ENCODE results near the gene VKORC1.

Gene VKORC1

GRCh38 chr16:31081428-31082351 is 12.9 kb downstream of the VKORC1 start:
- FAIRE-seq: no peak

DNA sequence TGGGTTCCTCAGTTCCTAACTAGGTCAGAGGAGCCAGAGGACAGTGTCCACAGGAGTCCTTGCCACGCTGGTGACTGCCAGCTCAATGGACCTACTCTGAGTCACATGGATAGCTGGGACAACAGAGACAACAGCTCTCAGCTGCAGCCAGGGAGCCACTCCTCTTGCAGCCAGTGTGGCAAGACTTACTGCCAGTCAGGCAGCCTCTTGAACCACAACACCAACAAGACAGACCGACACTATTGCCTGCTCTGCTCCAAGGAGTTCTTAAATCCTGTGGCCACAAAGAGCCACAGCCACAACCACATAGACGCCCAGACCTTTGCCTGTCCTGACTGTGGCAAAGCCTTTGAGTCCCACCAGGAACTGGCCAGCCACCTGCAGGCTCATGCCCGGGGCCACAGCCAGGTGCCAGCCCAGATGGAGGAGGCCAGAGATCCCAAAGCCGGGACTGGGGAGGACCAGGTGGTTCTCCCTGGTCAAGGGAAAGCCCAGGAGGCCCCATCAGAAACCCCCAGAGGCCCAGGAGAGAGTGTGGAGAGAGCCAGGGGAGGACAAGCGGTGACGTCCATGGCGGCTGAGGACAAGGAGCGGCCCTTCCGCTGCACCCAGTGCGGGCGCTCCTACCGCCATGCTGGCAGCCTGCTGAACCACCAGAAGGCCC is 13.7 kb downstream of the VKORC1 start:
- no peak for FAIRE-seq

GRCh38 chr16:31080035-31080629 is 14.5 kb downstream of the VKORC1 start:
- no peak for FAIRE-seq

- FAIRE-seq: no peak
Observed at GRCh38 chr16:31079342-31079944, 15.2 kb downstream of the VKORC1 start.

DNA sequence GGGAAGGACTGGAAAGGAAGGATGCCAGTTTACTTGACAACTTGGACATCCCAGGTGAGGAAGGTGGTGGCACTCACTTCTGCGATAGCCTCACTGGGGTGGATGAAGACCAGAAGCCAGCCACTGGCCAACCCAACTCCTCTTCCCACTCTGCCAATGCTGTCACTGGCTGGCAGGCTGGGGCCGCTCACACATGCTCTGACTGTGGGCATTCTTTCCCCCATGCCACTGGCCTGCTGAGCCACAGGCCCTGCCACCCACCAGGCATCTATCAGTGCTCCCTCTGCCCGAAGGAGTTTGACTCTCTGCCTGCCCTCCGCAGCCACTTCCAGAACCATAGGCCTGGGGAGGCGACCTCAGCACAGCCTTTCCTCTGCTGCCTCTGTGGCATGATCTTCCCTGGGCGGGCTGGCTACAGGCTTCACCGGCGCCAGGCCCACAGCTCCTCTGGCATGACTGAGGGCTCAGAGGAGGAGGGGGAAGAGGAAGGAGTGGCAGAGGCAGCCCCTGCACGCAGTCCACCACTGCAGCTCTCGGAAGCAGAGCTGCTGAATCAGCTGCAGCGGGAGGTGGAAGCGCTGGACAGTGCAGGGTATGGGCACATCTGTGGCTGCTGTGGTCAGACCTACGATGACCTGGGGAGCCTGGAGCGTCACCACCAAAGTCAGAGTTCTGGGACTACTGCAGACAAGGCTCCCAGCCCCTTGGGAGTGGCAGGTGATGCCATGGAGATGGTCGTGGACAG is 15.8 kb downstream of the VKORC1 start:
- no peak for FAIRE-seq

- no peak for FAIRE-seq
Observed at GRCh38 chr16:31077592-31078396, 16.8 kb downstream of the VKORC1 start.

DNA sequence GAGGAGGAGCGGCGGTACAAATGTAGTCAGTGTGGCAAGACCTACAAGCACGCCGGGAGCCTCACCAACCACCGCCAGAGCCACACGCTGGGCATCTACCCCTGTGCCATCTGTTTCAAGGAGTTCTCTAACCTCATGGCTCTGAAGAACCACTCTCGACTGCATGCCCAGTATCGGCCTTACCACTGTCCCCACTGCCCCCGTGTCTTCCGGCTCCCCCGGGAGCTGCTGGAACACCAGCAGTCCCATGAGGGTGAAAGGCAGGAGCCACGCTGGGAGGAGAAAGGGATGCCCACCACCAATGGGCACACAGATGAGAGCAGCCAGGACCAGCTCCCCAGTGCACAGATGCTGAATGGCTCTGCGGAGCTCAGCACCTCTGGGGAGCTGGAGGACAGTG is 17.6 kb downstream of the VKORC1 start:
- FAIRE-seq: no peak

DNA sequence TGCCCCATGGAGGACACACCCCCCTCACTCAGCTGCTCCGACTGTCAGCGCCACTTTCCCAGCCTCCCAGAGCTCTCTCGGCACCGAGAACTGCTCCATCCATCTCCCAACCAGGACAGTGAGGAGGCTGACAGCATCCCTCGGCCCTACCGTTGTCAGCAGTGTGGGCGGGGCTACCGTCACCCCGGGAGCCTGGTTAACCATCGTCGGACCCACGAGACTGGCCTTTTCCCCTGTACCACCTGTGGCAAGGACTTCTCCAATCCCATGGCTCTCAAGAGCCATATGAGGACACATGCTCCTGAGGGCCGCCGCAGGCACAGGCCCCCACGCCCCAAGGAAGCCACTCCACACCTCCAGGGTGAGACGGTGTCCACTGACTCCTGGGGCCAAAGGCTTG is 18.3 kb downstream of the VKORC1 start:
- FAIRE-seq: no peak

GRCh38 chr16:31074814-31075183 is 19.8 kb downstream of the VKORC1 start:
- no peak for FAIRE-seq

DNA sequence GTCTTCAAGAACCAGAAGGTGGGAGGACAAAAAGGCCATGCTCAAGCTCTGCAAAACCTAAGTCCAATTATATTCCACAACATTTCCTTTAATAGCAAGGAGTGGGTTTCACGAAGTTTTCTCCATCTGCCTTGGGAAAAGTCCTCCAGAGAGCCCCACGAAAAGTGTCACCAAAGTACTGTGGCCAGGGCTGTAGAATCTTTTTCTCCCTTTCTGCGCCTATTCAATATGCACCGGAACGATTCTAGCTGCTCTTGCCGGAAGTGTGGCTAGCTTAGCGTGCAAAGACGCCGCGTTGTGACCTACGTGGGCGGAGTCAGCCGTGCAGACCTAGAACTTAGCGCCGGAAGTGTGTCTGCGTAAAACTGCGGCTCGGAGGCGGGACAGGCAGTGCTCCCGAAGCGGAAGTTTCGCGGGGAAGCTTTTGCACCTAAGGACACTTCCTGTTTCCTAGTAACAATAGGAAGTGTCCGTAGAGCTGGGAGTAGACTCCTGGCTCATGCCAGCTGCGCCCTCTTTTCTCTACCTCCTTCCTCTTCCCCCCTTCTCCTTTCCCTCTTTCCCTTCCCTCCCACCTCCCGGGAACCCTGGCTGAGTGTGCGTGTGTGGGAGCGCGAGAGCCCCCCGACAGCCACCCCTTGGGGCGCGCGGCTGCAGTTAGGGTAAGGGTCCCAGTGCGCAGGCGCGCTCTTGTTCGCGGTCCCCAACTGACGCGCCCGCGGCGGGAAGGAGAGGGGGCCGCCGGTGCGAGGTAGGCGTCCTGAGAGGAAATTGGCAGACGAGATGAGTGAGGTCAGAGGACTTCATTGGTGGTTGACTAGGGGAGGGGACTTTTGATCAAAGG is 20.4 kb downstream of the VKORC1 start, which contains the start of the genes ZNF646 and ZNF668:
ZNF646 (plus strand) TSS at position 453 of the 844 bp plus-strand sequence. CDS start 1,903 bp downstream, outside the sequence.
ZNF668 (minus strand) TSS at position 271 of the 844 bp plus-strand sequence. CDS start 9,781 bp downstream, outside the sequence.
- peak; percentile 84 for FAIRE-seq

DNA sequence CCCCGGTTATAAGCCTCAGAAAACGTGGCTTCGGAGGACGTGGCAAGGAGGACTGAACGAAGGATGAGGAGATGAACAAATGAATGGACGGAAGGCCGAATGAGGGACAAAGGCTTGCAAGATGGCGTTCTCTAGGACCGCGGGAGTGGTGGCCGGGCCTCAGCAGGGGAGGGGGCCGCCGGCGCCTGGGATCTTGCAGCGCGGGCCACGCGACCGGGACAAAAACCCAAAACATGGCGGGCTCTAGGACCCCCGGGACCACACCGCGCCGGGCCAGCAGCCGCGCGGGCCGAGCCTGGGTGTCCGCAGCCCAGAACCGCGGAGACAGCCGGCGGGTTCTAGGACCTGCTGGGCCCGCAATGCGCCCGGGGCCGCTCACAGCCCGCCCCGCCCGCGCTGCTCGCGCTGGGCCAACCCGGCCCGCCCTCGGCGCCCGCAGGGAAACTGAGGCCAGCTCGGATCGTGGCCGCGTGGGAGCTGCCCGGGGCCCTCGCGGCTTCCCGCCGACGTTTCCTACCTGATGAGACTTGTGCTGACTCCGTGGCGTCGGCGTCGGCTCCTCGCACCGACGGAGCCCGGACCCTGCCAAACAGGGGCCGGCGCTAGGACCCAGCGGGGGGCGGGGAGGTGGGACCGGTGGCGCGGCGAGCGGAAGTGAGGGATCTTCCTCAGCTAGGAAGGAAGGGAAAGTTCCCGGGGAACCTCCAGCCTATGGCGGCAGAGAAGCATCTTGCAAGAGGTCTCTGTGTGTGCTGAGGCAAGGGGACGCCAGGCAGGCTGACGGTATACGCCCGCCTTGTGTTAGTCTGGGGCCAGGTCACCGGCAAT is 21.2 kb downstream of the VKORC1 start:
- no peak for FAIRE-seq

GRCh38 chr16:31072540-31073141 is 22.0 kb downstream of the VKORC1 start:
- FAIRE-seq: no peak

- no peak for FAIRE-seq
Observed at GRCh38 chr16:31071861-31072260, 22.7 kb downstream of the VKORC1 start.

DNA sequence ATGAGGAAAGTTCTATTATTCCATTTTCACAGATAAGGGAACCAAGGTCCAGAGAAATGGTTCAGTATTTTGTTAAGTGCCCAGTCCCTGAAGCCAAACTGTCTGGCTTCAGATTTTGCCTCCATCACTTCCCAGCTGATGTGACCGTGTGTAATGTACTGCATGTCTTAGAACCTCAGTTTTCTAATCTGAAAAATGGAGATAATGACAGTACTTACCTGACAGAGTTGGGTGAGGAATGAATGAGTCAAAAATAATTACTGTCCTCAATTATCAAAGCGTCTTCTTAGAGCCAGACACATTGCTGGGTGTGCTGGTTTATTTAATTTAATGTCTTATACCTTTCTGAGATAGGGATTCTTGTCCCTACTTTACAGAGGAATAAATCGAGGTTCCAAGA is 27.3 kb downstream of the VKORC1 start:
- FAIRE-seq: no peak

DNA sequence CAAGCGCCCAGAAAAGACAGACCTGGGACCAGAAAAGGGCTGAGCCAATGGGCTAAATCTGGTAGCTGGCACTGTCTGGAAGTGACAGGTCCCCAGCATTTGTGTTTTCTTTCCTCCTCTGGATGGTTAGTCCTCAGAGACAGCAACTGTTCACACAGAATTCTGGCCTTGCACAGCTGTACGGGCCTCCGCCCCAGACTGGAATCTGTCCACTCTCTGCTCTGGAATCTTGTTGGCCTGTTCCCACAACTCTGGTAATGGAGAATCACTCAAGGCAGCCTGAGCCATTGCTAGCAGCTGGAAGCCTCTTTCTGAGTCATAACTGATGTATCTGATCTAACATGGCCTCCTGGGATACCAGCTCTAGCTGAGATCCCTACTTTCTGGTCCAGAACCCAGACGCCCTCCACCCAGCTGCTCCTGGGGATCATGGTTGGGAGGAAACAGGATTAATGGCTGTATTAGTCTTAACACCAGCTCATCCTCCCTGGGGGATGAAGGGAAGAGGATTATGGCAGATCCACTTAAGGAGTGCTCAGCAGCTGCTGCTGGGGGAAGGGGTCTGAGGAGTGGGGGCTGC is 29.6 kb downstream of the VKORC1 start:
- FAIRE-seq: no peak

- FAIRE-seq: no peak
Observed at GRCh38 chr16:31063843-31064611, 30.6 kb downstream of the VKORC1 start.

DNA sequence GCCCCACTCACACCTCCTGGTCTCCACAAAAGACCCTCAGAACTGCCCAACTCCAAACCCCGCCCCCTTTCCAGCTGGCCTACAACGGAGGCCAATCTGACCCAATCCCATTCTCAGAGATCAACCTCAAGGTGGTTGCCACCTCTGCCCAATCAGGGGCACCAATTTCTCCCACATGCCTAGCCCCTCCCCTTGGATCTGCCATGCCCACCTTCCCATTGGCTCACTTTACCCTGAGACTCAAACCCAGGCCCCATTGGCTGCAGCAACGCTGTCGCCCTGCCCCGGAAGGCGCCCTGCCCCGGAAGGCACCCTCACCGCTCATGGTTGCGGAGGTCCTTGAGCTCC is 31.1 kb downstream of the VKORC1 start:
- no peak for FAIRE-seq
